ENCODE results near the gene NEGR1.
A peak's percentile ranks its signal among the peaks of the same experiment; 100 is the strongest.

NEGR1 gene

DNA sequence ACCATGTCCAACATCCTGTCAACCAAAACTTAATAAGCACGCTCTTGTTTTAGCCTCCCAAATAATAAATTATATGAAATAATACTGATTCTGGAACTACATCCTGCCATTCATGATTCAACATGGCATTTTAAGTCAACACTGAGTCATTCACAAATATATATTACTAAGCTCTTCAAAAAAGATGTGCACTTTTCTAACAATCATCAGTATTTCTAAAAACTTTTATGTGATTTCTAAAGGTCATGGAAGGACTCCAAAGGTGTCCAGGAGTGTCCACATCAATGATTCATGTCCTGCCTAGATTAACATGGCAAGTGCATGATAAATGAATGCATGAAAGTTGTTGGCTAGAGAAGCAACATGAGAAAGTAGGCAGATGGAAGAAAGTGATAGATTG lies 51.6 kb downstream of the NEGR1 start:
- peak; percentile 18 for DNase-seq (ENCODE audit: low read depth)

- peak; percentile 10 for DNase-seq (ENCODE audit: low read depth)
These were observed 52.4 kb downstream of the NEGR1 start for GRCh38 chr1:72229893-72230292.

- DNase-seq (ENCODE audit: low read depth), result no peak
These were observed 54.7 kb downstream of the NEGR1 start for GRCh38 chr1:72227667-72228066.

GRCh38 chr1:72224506-72224905 lies 57.8 kb downstream of the NEGR1 start:
- DNase-seq (ENCODE audit: low read depth), result no peak

GRCh38 chr1:72221811-72222210 lies 60.5 kb downstream of the NEGR1 start:
- no peak for DNase-seq (ENCODE audit: low read depth)

DNA sequence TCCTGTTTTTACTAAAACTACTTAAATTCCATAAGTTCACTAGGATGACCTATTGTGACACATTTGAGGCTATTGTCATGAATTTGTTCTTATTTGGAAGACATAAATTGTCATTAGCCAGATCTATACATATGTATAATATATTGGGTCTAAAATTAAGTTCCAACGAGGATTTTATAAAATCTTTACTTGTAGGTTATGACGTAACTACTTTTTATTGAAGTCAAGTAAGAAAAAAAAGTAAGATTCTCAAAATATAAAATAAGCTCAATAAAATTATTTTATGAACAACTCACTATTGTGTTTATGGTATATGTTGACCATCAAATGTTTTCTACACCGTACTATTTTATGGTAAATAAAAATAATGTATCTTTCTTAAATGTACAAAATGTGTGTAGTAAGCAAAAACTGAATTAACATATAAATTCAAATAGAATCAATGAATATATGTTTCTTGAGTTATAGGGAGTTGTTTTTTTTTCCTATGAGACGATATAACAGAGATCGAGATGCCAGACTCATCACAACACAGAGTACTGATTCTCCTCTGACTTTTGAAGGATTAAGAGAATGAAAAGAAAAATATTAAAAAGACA lies 64.1 kb downstream of the NEGR1 start:
- no peak for DNase-seq (ENCODE audit: low read depth)

DNA sequence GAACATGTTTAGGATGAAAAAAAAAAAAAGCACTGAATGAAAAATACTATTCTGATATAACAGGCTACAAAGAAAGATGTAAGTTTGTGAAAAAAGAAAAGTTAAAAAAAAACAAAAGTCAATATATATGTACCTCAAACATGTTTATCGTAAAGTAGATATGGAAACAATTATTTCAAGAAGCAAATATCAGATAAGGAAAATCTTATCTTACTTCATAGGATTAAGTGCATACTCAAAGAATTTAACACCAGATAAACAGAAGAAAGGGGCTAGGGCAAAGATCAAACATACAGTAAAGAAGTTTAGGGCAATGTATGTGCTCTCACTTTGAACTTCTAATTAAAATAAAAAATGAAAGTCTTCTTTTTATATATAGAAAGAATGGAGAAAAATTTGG lies 75.3 kb downstream of the NEGR1 start:
- no peak for DNase-seq (ENCODE audit: low read depth)

- peak; percentile 9 for DNase-seq (ENCODE audit: low read depth)
These were observed 79.6 kb downstream of the NEGR1 start for GRCh38 chr1:72202761-72203160.

GRCh38 chr1:72197786-72198185 lies 84.6 kb downstream of the NEGR1 start:
- DNase-seq (ENCODE audit: low read depth), result no peak

GRCh38 chr1:72186733-72187307 lies 95.5 kb downstream of the NEGR1 start:
- DNase-seq (ENCODE audit: low read depth), result peak; percentile 37

DNA sequence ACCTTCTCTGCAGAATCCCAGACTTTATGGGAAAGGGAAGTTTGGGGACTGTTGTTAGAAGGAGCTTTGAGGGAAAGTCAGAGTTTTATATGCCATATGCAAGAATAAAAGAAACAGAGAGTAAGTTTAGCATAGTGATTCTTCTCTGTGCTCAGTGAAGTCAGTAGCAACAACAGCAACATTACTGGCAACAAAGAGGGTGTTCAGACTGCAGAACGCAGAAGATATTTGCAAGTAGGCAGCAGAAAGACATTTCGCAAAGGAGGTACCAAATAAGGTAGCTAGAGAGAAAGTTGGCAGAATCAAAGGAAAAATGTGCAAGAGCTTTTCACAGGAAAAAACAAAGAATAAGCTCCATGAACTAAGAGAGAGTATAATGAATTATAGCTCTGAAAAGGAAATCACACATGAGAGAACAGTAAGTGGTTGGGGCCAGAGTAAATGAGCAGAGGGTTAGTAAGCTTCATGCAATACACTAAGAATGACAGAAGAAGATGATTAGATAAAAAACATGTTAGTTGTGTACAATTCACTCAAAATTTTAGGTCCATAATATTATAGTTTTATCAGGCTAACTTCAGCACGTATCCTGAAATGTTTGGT lies 98.1 kb downstream of the NEGR1 start:
- DNase-seq (ENCODE audit: low read depth), result no peak

GRCh38 chr1:72182859-72183258 lies 99.5 kb downstream of the NEGR1 start:
- DNase-seq (ENCODE audit: low read depth), result no peak

DNA sequence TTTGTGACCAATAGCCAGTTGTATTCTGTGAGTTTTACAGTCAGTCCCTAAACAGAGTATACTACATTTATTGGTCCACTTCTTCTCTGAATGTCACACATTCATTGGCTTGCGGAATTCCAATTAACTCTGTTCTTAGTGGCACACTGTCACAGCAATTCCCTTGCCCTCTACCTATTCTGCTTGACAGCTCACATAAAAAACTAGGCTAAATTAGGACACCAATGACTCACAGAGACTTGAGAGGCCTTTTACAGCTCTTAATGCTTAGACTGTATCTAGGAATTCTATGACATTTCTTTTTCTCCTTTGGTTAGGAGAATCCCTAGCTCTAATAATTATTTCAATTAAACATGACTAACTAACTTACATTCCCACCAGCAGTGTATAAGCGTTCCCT lies 104.1 kb downstream of the NEGR1 start:
- DNase-seq (ENCODE audit: low read depth), result peak; percentile 13

GRCh38 chr1:72177711-72178110 lies 104.6 kb downstream of the NEGR1 start:
- DNase-seq (ENCODE audit: low read depth), result no peak

- no peak for DNase-seq (ENCODE audit: low read depth)
These were observed 112.1 kb downstream of the NEGR1 start for GRCh38 chr1:72170246-72170645.

DNA sequence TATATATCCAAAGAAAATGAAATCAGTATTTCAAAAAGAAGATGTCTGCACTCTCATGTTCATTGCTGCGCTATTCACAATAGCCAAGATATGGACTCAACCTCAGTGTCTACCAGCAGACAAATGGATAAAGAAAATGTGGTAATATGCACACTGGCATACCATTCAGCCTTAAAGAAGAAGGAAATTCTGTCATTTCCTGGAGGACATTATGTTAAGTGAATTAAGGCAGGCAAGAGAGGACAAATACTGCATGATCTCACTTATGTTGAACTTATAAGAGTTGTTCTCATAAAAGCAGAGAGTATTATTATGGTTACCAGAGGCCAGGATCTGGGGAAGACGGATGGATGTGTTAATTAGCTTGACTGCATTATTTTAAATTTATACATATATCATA lies 115.9 kb downstream of the NEGR1 start:
- no peak for DNase-seq (ENCODE audit: low read depth)

DNA sequence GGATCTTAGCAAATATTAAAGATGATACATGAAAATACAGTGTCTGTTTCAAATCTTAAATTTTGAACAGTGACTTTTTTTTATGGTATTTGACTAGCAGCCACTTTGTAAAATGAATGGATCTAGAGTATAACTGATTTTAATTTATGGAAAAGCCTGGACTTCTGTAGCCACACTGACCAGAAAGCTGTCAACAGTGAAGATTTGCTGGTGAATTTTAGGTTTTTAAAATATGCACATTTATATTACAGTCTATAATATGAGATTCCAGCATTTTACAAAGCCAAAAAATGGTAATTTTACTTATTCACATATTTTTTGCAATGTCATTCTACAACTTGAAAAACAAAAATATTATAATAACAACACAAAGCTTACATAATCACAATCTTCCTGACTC lies 131.8 kb downstream of the NEGR1 start:
- DNase-seq (ENCODE audit: low read depth), result no peak

DNA sequence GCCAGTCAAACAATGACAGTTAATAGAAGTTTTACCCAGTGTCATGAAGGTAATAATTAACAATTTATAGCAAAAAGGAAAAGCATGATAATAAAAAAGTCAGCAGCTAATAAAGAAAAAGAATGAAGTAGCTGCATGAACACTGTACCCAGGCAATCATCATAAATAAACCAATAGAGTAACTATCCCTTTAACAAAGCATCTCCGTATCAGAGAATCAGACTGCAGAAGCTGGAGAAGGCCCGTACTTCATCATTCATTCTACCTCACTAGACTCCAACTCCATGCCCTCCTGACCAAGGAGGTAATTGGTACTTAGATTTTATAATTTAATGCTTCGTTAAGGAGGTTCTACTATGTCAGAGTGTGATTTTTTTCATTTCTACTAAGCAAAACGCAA lies 140.5 kb downstream of the NEGR1 start:
- DNase-seq (ENCODE audit: low read depth), result no peak

DNA sequence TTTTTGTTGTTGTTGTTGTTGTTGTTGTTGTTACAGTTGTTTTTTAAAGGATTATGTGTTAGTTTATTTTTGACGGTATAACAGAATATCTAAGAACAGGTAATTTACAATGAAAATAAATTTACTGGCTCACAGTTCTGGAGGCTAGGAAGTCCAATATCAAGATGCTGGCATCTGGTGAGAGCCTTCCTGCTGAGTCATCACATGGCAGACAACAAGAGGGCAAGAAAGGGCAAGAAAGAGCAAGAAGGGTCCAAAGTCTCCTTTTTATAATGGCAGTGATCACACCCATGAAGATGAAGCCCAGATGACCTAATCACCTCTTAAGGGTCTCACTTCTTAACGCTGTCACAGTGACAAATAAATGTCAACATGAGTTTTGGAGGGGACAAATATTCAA lies 142.1 kb downstream of the NEGR1 start:
- DNase-seq (ENCODE audit: low read depth), result no peak

DNA sequence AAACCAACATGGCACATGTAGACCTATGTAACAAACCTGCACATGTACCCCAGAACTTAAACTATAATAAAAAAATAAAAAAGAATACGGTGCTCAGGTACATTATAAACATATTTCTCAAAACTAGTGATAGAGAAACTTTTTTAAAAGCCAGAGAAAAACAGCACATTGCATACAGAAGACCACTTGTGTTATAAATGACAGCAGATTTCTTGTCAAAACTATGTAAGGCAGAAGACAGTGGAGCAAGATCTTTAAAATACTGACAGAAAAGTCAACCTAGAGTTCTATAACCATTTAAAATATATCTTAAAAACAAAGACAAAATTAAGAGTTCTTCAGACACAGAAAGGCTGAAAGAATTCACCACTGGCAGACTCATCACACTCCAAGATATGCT lies 144.7 kb downstream of the NEGR1 start:
- DNase-seq (ENCODE audit: low read depth), result no peak

- DNase-seq (ENCODE audit: low read depth), result no peak
These were observed 152.5 kb downstream of the NEGR1 start for GRCh38 chr1:72129869-72130268.

DNA sequence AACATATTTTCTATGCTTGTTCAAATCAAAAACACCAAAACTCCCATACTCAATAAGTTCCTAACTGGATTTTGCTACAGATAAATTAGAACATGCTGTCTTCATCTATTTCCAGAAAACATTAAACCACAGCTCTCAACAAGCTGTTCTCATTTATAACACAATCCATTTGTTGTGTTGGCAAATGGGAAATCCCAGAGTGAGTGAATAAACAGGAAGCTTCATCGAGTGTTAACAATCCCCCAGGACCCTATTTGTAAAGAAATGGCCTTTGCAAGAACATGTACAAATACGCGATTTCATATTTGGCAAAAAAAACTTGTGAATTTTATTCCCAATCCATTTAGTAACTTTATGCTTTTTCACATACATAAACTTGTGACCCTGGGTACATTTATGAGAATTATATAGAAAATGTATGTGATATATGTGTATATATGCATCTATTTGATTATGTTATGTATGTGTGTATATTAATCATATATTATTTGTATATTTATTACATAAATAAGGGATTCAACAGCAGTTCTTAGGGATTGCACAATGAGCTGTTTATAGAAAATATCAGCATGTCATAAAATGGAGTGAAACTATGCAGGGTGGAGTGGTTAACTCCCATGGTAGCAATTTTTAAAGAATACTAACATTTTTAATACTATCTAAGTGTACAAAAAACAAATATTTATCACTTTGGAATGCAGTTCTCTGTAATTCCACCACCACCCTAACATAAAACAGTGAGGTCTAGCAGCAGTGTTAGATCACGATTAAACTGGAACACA lies 160.0 kb downstream of the NEGR1 start:
- DNase-seq (ENCODE audit: low read depth), result no peak

DNA sequence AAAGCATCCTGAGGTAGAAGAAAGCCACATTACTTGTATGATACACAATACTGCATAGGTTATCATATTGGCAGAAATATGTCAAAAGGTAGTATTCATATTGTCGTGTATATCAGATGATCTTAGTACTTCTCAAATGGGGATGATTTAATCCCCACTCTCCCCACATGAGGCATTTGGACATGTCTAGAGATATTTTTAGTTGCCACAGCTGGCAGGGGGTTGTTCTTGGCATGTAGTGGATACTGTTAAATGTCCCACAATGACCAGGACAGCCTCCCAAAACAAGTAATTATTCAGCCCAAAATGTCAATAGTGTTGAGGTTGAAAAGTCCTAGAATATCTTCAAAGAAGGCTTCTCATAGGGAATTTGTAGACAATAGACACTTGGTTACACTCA lies 162.8 kb downstream of the NEGR1 start:
- no peak for DNase-seq (ENCODE audit: low read depth)

All from iris pigment epithelial cell (primary cell).